ENCODE data around the gene RIC8B.
A peak's percentile ranks its signal among the peaks of the same experiment; 100 is the strongest.

- TF ChIP-seq CTCF (conservative IDR thresholded peaks at IDR 0.05) (peak; percentile 59; the same call in 1 of the 2 replicates), EZH2 (IDR thresholded peaks at IDR 0.05; ENCODE audit: low read depth) (no peak)
Measured at GRCh38 chr12:106918746-106919145, 144.3 kb downstream of the RIC8B start.
